ENCODE data around the gene C3orf20. TPM values are rescaled to one million over a fixed set of nuclear protein-coding genes. Genes with fewer than 3 reads are reported as not detected.

C3orf20 gene
- total and polyA plus RNA-seq, 2 of the 13 experiments (the other 11 are each of a cell fraction or from before 2014, with no cell fraction given), result 0.03 to 0.04 TPM

GRCh38 chr3:14701676-14702075 is 26.7 kb downstream of the C3orf20 start:
- Histone ChIP-seq H3K4me3 (replicated peaks in 1 of 3; ENCODE audit: insufficient read depth in 1 of 3, low read depth in 2 of 3, low read length in 3 of 3) (no peak overlapping the region), H3K9me3 (ENCODE audit: low read length) (no peaks in the 10 kb centered on the region), H3K4me2 (ENCODE audit: low read depth, low read length) (no peak overlapping the region), H3K79me2 (ENCODE audit: insufficient read depth, low read length) (no peaks in the 10 kb centered on the region), H3K27ac (ENCODE audit: extremely low read length, insufficient read depth, low read length) (no peak overlapping the region), H2AFZ (ENCODE audit: low read length) (no peak overlapping the region), H4K20me1 (ENCODE audit: insufficient read depth, low read length) (no peaks in the 10 kb centered on the region), H3K36me3 (replicated peaks in 1 of 2; ENCODE audit: control insufficient read depth in 1 of 2, insufficient read depth in 2 of 2, low read length in 2 of 2) (no peaks in the 10 kb centered on the region), H3K4me1 (ENCODE audit: insufficient read depth, low read length) (no peaks in the 10 kb centered on the region), H3K27me3 (ENCODE audit: control insufficient read depth in 1 of 2, insufficient read depth in 2 of 2, low read length in 2 of 2) (no peaks in the 10 kb centered on the region; a peak in 1 of 5 replicates), H3K9ac (ENCODE audit: insufficient read depth, low read depth, low read length) (no peak overlapping the region)
- ATAC-seq (no peak), FAIRE-seq (no peak), DNase-seq (ENCODE audit: low spot score) (no peak)
- 56% methylated on average over 4 of the region's 4 CpGs for WGBS (ENCODE audit: low lambda C conversion rate)
- intact Hi-C loops (cut with micrococcal nuclease; ENCODE audit: unreplicated experiment), result loop anchor here (5.0 kb wide), 1 partner anchor 906 kb away; no protein-coding TSS in a partner anchor
- no TSS peak for BruUV-seq (replicated peaks)
- in situ Hi-C loops (cut with HindIII; ENCODE audit: extremely low pct_ligation_motif_present, low pct_unique_long_range_greater_than_20kb), result no loop called here
- TF ChIP-seq FUBP1 (CRISPR knock-in tag; IDR thresholded peaks at IDR 0.05; ENCODE audit: borderline replicate concordance) (no peak), TEAD2 (CRISPR knock-in tag; IDR thresholded peaks at IDR 0.05) (no peak), KDM5A (IDR thresholded peaks at IDR 0.05; ENCODE audit: borderline replicate concordance, low read length) (no peak), SMAD9 (CRISPR knock-in tag; IDR thresholded peaks at IDR 0.05) (no peak), FOXM1 (CRISPR knock-in tag; IDR thresholded peaks at IDR 0.05) (no peak), KAT7 (CRISPR knock-in tag; IDR thresholded peaks at IDR 0.05; ENCODE audit: borderline replicate concordance) (no peak), PAXIP1 (CRISPR knock-in tag; conservative IDR thresholded peaks at IDR 0.05) (no peak)
- TF ChIP-seq, protein P1, sequence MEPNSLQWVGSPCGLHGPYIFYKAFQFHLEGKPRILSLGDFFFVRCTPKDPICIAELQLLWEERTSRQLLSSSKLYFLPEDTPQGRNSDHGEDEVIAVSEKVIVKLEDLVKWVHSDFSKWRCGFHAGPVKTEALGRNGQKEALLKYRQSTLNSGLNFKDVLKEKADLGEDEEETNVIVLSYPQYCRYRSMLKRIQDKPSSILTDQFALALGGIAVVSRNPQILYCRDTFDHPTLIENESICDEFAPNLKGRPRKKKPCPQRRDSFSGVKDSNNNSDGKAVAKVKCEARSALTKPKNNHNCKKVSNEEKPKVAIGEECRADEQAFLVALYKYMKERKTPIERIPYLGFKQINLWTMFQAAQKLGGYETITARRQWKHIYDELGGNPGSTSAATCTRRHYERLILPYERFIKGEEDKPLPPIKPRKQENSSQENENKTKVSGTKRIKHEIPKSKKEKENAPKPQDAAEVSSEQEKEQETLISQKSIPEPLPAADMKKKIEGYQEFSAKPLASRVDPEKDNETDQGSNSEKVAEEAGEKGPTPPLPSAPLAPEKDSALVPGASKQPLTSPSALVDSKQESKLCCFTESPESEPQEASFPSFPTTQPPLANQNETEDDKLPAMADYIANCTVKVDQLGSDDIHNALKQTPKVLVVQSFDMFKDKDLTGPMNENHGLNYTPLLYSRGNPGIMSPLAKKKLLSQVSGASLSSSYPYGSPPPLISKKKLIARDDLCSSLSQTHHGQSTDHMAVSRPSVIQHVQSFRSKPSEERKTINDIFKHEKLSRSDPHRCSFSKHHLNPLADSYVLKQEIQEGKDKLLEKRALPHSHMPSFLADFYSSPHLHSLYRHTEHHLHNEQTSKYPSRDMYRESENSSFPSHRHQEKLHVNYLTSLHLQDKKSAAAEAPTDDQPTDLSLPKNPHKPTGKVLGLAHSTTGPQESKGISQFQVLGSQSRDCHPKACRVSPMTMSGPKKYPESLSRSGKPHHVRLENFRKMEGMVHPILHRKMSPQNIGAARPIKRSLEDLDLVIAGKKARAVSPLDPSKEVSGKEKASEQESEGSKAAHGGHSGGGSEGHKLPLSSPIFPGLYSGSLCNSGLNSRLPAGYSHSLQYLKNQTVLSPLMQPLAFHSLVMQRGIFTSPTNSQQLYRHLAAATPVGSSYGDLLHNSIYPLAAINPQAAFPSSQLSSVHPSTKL (CRISPR knock-in tag; IDR thresholded peaks at IDR 0.05), result no peak
- POLR2A ChIA-PET, result no interaction called here
- CTCF ChIA-PET (ENCODE audit: low intra/inter-chr PET ratio, low total read pairs), result no interaction called here

Data from HepG2 (cell line).